T-helper 1 cell (primary cell): ENCODE results near the gene FBXL17.
"Not testable (repeated sequence)": the region's sequence is repeated elsewhere in the genome, so short reads cannot be mapped to it uniquely, and the experiment has no call there.

Experiments used
- DNase-seq, 5 donors: peaks; one replicate each; pipeline ENCODE4 v3.0.0-alpha.2; 2012 to 2020

FBXL17 gene

DNA sequence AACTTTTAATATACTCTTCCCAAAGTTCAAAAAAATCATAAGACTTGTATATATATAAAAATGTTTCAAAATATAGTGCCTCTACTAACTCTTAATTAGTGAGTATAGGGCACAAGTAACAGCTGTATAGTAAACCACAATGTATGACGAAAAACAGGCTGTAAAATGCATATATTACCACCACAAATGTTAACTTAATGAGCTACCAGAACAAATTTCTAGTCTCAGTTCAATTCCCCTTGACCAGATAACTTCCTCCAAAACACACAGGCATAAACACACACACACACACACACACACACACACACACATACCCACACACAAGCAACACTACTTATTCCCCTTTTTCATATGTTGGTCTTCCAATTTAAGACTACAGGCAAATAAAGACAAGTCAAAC is 78.8 kb downstream of the FBXL17 start:
- no peak for DNase-seq

DNA sequence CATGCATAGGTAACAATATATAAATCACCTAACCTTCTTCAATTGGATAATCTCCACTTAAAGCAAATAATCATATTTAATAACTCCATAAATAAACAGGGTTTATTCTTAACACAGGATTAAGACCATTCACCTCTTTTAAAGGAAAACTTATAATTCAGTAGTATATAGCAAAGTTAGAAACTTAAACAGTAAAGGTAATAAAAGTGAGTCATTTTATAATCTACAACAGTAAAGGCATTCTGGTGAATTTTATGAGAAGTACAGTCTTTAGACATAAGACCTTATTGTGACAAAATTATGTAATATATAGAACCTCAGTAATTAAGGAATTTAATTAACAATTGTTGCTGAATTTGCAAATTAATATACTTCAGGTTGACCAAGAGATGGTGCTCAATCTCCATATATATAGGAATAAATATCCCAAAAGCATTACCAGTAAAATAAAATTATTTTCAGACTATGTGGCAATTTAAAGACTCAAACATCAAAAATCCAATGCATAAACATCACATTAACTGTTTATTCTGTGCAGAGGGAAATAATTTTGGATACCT is 84.8 kb downstream of the FBXL17 start:
- DNase-seq, result no peak

DNA sequence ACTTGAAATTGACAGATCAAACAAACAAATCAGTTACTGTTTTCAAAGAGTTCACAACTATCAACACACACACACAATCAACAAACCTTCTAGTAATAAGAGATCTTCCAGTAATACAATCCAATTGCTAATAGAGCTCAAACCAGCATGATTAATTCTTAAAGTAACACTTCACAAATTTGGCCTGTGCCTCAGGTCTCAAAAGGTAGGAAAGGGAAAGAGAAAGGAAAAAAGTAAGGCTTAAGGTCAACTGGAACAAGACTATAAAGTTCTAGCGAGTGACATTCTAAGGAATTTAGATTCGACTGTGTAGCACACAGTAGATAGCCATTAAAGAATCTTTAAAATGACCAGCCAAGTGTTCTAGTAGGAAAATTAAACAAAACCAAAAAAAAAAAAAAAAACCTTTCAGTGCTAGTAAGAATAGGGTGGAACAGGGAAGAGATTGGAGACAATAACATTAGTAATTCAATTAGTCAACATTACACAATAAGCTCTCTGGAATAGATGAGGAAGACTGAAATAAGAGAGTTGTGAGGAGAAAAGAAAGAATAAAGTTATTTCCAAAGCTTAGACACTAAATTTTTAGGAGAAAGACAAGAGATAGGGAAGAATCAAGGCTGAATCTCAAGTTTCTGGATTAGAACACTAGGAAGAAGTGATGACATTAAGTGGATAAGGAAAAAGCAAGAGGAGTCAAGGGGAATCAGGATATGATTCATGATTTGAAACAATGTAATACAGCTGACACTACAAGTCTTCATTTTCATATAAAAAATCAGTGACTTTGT is 86.1 kb downstream of the FBXL17 start:
- DNase-seq, result no peak

DNA sequence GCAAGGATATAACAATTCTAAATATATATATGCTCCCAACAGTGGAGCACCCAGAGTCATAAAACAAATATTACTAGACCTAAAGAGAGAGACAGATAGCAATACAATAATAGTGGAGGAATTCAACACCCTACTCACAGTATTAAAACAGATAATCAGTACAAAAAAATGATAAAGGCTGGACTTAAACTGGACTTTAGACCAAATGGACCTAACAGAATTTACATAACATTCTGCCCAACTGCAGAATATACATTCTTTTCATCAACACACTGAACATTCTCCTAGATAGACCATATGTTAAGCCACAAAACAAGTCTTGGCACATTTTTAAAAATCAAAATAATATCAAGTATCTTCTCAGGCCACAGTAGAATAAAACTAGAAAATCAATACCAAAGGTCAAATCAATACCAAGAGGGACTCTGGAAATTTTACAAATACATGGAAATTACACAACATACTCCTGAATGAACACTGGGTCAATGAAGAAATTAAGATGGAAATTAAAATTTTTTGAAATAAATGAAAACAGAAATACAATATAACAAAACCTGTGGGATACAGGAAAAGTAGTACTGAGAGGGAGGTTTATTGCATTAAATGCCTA is 100.8 kb downstream of the FBXL17 start:
- DNase-seq, result no peak

DNA sequence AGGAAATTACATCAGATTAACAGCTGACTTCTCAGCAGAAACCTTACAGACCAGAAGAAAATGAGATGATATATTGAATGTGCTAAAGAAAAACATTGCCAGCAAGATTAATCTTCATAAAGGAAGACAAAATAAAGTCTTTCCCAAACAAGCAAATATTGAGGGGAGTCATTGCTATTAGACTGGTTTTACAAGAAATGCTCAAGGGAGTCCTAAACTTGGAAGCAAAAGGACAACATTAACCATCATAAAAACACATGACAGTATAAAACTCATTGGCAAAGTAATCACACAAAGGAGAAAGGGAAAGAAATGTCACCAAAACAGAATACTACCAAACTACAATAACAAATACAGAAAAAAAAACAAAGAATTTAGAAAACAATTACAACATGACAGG is 101.7 kb downstream of the FBXL17 start:
- DNase-seq, result no peak

DNA sequence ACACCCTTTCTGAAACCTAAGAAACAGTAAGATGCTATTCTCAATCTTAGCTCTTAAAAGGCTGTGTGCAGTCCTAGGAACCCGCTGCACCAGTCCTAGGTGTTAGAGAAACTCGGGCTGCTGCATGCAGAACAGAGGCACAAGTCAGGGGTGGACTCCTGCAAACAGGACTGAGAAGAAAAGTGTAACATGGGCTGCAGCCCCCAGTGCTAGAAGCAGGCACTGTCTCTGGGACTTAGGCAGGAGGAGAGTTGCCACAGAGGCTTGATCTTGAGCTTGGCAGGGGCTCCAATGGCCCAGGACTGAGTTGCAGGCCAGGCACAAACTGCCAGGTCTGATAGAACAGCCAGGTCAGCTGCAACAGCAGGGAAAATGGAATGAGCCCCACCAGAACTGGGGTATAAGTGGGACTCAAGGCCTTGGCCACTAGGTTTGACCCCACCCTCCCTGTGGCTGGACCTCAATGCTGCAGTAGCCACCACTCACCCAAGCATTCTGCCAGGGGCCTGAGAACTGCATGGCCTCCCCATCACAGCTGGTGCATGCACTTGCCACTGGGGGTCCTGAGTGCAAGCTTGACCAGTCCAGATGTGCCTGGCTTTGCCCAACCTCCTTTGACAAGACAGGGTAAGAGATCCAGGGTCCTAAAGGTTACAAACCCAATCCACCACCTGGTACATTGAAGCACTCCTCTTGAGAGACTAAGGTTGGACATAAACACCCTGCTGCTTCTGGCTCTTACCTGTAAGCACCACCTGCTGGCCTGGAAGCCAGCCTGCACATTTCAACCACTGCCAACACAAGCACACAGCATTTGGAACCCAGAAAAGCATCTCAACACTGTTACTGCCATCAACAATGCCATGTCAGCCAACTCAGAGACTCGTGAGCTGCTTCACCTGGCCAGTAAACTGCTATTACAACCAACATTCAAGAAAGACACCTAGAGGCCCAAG is 103.3 kb downstream of the FBXL17 start:
- DNase-seq, result no peak

DNA sequence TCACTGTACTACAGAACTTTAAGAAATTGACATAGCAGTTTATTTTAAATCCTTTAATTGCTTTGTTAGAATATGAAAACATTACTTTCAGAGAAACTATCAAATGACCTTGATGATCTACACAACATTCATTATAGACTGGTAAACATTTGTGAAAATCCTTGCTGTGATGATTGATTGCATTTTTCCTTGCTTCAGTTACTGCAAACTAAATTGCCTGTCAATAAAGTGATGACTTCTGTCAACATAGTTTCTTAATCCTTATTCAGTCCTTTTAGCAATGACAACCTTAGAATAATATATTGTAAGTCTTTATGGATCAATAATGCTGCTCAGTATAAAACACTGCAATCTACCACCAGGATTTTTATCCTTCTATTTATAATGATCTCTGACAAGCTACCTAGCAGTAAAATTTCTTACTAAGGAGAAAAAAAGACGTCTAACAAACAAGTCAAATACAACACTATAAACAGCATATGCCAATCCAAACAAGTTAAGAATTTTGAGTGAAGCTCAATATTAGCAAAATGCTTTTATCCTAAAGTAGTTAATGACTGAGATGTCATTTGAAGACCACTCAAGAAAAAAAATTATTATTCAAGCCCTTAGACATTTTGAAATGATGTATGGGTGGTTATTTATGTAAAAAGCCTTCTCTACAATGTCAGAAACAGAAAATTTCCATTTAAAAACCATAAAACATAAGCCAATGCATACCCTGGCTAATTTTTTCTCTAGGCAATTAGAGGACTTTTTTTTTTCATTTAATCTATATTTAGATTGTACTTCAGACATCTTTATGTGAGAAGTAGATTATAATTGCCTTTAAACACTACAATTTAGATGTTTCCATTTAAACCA is 105.5 kb downstream of the FBXL17 start:
- DNase-seq, result no peak

DNA sequence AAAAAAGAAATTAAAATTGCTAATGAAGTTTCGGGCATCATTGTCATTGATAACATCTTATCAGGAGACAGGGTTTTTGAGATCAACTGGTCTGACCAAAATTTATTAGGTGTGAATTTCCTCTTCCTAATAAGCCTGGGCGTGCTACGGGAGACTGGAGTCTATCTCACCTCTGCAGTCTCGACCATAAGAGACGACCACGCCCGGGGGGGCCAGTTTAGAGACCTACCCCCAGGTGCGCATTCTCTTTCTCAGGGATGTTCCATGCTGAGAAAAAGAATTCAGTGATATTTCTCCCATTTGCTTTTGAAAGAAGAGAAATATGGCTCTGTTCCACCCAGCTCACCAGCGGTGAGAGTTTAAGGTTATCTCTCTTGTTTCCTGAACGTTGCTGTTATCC is 107.8 kb downstream of the FBXL17 start:
- not testable (repeated sequence) for DNase-seq

DNA sequence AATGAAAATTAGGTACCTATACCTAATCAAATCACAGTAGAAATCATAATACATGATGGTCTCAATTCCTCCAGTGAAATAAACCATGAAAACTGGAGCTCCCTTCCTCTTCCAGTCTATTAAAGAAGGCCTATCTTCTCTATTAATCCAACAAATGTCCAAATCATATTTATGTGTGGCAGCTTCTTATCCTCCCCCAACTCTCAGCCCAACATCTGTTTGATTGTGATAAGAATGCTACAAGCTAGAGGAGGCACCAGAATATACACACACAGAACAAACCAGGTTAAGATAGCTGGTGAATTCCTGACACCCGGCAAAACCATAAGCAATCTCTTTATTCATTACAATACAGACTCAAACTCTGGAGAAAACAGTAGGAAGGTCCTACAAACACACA is 110.8 kb downstream of the FBXL17 start:
- DNase-seq, result no peak

DNA sequence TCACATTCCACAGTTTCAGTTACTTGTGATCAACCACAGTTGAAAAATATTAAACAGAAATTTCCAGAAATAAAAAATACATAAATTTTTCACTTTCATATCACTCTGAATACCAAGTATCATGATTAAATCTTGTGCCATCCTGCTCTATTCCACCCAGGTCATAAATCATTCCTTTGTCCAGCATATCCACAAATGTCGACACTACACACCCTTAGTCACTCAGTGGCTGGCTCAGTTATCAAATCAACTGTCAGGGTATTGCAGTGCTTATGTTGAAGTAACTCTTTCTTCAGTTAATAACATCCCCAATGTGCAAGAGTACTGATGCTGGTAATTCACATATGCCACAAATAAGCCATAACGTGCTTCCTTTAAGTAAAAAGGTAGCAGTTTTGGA is 115.7 kb downstream of the FBXL17 start:
- no peak for DNase-seq

DNA sequence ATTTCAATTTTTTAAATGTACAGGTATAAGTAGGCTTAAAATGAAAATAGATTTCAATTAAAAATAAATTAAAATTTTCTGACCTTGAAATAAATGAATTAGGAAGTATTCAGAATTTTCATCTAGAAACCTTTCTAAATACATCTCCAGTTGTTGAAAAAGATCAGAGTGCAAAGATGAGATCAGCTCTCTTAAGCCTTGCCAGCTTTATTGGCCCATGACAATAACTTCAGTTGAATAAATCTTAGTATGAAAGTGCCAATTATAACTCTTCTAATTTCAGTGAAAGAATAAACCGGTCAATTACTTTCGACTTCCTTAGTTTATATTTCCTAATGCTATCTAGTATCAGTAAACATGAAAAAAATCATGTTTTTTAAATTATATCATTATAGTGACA is 117.4 kb downstream of the FBXL17 start:
- no peak for DNase-seq

DNA sequence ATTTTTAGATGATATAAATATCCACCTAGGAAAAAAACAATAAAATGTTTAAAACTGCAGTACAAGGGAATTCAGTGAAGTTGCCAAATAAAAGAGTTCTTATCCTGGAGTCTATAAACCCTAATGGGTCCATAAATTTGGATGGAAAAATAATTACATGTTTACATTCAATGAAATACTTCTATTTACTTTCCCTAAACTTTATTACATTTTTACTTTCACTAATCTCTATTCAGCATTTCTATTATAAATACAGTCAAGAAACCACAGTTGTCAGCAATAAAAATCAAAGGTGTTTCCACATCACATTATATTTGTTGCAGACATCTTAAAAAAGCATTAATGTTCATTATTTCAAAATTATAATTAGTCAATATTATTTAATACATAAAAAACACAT is 118.6 kb downstream of the FBXL17 start:
- no peak for DNase-seq

DNA sequence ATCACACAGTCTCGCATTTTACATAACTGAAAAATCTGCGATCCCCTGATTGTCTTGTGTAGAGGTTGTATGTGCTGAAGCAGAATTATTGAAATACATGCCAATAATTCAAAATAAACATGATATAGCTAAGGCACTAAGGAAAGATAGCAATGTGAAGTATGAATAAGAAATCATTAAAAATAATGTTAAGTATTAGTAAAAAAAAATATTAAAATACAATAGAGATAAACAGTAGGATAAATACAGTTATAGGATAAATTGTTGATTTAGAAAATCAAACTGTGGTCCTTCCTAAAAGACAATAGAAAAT is 121.1 kb downstream of the FBXL17 start:
- DNase-seq, result no peak

DNA sequence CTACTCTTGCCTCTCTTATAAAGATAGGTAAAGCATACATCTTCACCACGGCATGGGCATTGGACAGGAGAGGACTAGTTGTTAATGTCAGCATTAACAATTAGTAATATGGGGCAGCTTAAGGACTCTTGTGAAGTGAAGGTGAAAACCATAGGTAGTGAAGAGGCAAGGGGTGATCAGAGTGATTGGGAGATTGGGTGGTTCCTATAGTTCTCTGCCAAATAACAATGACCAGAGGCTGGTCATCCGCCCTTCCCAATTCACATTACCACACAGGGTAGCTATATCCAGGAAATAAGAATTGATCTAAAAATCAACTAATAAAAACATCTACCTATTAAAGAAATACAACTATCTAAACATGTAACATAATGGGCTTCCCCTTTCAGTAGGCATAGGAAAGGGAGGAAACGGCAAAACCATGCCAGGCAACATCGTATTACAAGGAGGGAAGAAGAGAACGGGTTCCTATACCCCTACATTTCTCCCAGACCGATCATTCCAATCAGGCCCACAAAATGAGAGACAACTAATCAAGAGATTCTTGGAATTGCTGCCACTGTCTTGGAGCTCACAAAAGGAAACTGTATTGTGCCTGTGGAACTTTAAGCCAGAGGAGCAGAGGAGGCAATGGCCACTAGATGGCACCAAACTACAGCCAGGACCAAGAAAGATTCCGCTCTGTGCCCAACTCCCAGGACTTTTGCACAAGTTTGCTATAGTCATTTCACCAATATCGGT is 121.6 kb downstream of the FBXL17 start:
- DNase-seq, result peak; percentile 19 to 60 (median 51)

DNA sequence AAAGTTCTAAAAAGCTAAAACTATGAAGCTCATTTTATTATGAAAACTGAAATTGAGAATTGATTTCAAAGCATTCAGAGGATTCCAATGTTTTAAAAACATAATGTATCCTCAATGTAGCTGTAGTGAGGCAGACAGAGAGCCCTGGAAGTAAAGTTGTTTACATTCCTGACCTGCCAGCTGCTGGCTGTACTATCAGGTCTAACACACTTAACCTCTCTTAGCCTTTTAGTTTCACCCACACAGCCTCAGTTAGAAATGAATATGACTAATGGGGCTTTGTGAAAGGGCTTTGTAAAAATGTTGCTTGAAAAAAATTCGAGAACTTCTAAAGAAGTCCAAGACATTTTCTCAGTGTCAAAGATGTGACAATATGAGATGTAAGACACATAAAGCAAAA is 122.6 kb downstream of the FBXL17 start:
- DNase-seq, result no peak

DNA sequence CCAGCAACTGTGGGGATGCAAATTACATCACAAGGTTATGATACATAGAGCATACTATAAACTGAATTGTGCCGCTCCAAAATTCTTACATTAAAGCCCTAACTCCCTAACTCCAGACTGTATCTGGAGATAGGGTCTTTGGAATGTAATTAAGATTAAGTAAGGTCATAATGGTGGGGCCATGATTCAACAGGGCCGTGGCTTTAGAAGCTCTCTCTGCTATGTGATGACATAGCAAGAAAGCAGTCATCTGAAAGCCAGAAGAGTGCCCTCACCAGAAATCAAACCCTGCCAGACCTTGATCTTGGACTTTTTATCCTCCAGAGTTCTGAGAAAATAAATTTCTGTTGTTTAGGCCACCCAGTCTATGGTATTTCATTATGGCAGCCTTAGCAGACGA is 123.9 kb downstream of the FBXL17 start:
- no peak for DNase-seq

DNA sequence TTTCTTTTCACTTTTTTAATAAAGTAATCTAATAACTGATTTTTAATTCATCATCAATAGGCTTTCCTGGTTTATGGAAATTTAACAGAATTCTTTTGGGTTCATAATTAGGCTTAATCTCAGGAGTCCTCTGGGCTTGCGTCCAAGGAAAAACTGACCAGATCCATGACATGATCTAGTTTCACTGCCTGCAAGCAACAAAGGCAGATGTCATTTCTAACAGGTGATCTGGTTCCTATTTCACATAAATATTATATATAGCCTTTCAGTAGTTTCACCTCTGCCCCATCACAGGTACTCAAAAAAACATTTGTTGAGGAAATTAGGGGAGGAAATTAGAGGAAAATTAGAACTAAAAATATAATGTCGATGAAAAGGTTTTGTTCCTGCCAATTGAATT is 126.4 kb downstream of the FBXL17 start:
- DNase-seq, result no peak

DNA sequence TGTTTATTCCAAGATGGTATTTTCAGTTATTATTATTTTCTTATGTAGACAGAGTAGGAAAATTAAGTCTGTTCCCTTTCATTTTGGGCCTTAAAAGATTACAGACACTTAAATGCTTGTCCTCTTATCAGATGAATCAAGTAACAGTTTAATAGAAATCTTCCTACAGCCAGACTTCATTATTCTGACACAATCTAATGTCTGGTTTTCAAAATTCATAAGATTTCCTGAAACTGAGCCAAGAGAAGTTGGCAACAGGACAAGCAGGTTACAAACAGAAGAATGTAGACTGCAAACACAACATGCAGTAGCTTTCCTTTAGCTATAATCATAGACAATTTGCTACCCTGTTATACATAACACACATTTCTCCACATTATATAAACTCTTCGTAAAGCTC is 130.5 kb downstream of the FBXL17 start:
- no peak for DNase-seq

DNA sequence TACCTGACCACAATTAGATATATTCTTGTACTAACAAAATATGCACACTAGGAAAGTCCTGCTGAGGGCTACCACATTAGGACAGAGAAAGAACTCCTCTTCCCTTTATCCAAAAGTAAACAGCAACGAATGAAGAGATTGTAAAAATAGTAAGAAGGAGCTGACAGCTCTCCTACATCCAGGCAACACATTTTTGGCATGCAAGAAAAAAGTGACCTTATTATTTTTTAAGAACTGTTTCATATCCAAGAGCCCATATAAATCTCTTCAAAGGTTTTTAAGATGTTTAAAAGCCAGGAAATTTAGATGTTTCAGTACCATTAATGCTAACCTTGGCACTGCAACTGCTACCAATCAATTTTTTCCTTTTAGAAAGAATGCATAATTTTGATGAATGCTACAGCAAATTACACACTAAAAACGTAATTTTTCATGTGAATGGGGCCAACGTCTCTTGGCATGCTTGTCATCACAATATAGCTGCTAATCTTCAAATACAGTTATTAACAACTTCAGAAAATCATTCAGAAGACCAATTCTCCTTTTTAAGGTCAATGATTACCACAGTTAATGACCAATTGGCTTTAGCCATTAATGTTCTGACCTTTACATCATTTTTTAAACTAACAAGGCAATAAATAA is 132.0 kb downstream of the FBXL17 start:
- DNase-seq, result no peak

DNA sequence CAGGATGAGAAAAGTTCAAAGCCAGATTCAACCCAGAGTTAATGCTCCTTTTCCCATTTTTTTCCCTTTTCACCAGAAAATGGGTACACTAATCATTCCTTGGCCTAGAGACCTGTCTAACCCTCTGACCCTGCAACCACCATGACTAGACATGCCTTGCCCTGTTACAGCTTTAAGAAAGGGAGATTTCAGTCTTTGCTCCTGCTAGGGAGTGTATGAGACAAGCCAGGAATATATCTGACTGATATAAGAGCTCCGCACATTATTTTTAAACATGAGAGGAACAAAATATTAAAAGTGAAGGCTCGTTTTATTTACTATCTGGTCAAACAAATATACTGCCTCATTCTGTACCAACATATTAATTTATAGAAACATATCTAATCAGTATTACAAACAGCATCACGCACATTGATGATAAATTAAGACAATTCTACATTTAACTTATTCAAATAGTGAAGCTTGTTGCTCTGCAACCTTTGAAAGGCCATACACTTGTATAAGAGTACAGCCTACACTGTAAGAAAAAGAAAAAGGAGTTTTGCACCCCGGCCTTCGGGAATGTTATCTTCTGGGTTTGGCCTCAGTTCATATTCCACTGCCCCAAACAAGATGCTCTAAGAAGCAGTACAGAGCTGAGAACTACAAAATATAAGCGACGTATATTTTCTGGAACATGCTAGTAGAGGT is 132.7 kb downstream of the FBXL17 start:
- no peak for DNase-seq
